Measurements from ENCODE around the gene NMRAL1.
A peak's percentile ranks its signal among the peaks of the same experiment; 100 is the strongest.

- TF ChIP-seq POLR2A (IDR thresholded peaks at IDR 0.05) (peak; percentile 58 to 76), CTCF (IDR thresholded peaks at IDR 0.05) (peak in 3 of 6 experiments; percentile 5 to 21 (median 15))
Observed at GRCh38 chr16:4425378-4426020, 48.9 kb downstream of the NMRAL1 start, which contains the start of gene DNAJA3.

Measured in Peyer's patch (tissue), 4 donors.